ENCODE results near the gene MAGI3. TPM values are rescaled to one million over a fixed set of nuclear protein-coding genes. Genes with fewer than 3 reads are reported as not detected.
"Not testable (repeated sequence)": the region's sequence is repeated elsewhere in the genome, so short reads cannot be mapped to it uniquely, and the experiment has no call there.

The MAGI3 gene
- total RNA-seq, 2 donors from 2014 or later, result 8.0 to 11.2 TPM

DNA sequence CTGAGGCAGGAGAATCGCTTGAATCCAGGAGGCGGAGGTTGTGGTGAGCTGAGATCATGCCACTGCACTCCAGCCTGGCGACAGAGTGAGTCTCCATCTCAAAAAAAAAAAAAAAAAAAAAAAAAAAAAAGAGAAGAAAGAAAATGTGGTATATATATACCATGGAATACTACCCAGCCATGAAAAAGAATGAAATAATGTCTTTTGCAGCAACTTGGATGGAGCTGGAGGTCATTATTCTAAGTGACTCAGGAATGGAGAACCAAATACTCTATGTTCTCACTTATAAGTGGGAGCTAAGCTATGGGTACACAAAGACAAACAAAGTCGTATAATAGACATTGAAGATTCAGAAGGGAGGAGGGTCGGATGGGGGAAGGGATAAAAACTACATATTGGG lies 214.2 kb downstream of the MAGI3 start:
- not testable (repeated sequence) for H3K4me1 Mint-ChIP-seq; H3K27ac Mint-ChIP-seq; H3K4me3 Mint-ChIP-seq; H3K36me3 Mint-ChIP-seq (ENCODE audit: low read depth); H3K9me3 ChIP-seq (ENCODE audit: control insufficient read depth, low read length, poor library complexity, severe bottlenecking); H3K27me3 Mint-ChIP-seq; DNase-seq; ATAC-seq

- H3K27me3 Mint-ChIP-seq, result no peaks in the 10 kb centered on the region
- ATAC-seq (no peak), DNase-seq (no peak)
- H3K36me3 Mint-ChIP-seq (ENCODE audit: low read depth), result peaks cover under 1% of the 10 kb centered on the region
- H3K4me1 Mint-ChIP-seq, result no peaks in the 10 kb centered on the region
- H3K9me3 ChIP-seq (ENCODE audit: control insufficient read depth, low read length, poor library complexity, severe bottlenecking), result no peaks in the 10 kb centered on the region
- H3K4me3 Mint-ChIP-seq, result no peak overlapping the region
- no peak overlapping the region for H3K27ac Mint-ChIP-seq
Measured at GRCh38 chr1:113605146-113605545, 214.8 kb downstream of the MAGI3 start.

GRCh38 chr1:113608399-113608798 lies 218.1 kb downstream of the MAGI3 start:
- H3K9me3 ChIP-seq (ENCODE audit: control insufficient read depth, low read length, poor library complexity, severe bottlenecking), result no peaks in the 10 kb centered on the region
- DNase-seq, result no peak
- Mint-ChIP-seq H3K27me3 (no peaks in the 10 kb centered on the region), H3K4me1 (no peaks in the 10 kb centered on the region), H3K4me3 (no peak overlapping the region), H3K27ac (no peak overlapping the region), H3K36me3 (ENCODE audit: low read depth) (peaks cover 6% of the 10 kb centered on the region)
- no peak for ATAC-seq

GRCh38 chr1:113610372-113610771 lies 220.1 kb downstream of the MAGI3 start:
- ATAC-seq (no peak), DNase-seq (no peak)
- no peak overlapping the region for H3K27ac Mint-ChIP-seq
- H3K36me3 Mint-ChIP-seq (ENCODE audit: low read depth), result peaks cover 6% of the 10 kb centered on the region
- no peaks in the 10 kb centered on the region for H3K9me3 ChIP-seq (ENCODE audit: control insufficient read depth, low read length, poor library complexity, severe bottlenecking)
- no peaks in the 10 kb centered on the region for H3K4me1 Mint-ChIP-seq
- no peak overlapping the region for H3K4me3 Mint-ChIP-seq
- H3K27me3 Mint-ChIP-seq, result no peaks in the 10 kb centered on the region

- Mint-ChIP-seq H3K27me3 (no peaks in the 10 kb centered on the region), H3K4me1 (no peaks in the 10 kb centered on the region), H3K27ac (no peak overlapping the region), H3K36me3 (ENCODE audit: low read depth) (peaks cover 4% of the 10 kb centered on the region), H3K4me3 (no peak overlapping the region)
- ATAC-seq (no peak), DNase-seq (no peak)
- H3K9me3 ChIP-seq (ENCODE audit: control insufficient read depth, low read length, poor library complexity, severe bottlenecking), result no peaks in the 10 kb centered on the region
Measured at GRCh38 chr1:113615425-113615824, 225.1 kb downstream of the MAGI3 start.

DNA sequence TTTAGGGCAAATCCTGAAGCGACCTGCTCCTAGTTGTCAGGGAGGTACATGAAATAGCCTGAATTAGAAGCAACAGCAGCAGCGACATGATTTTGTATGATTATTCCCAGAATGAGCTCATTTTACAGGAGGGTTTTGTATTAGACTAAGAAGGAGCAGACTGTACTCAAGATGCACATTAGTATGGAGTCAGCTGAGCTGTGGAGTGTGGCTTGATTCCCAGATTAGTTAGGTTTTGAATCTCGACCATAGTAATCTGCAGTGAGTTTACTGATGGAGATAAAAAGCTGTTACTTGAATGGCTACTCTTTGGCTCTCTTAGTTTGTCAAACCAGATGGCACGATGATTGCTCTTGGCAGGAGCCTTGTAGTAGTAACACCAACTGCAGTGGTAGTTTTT lies 225.8 kb downstream of the MAGI3 start:
- Mint-ChIP-seq H3K27ac (no peak overlapping the region), H3K27me3 (no peaks in the 10 kb centered on the region), H3K36me3 (ENCODE audit: low read depth) (peaks cover 8% of the 10 kb centered on the region), H3K4me1 (no peaks in the 10 kb centered on the region), H3K4me3 (no peak overlapping the region)
- DNase-seq (no peak), ATAC-seq (no peak)
- H3K9me3 ChIP-seq (ENCODE audit: control insufficient read depth, low read length, poor library complexity, severe bottlenecking), result no peaks in the 10 kb centered on the region

DNA sequence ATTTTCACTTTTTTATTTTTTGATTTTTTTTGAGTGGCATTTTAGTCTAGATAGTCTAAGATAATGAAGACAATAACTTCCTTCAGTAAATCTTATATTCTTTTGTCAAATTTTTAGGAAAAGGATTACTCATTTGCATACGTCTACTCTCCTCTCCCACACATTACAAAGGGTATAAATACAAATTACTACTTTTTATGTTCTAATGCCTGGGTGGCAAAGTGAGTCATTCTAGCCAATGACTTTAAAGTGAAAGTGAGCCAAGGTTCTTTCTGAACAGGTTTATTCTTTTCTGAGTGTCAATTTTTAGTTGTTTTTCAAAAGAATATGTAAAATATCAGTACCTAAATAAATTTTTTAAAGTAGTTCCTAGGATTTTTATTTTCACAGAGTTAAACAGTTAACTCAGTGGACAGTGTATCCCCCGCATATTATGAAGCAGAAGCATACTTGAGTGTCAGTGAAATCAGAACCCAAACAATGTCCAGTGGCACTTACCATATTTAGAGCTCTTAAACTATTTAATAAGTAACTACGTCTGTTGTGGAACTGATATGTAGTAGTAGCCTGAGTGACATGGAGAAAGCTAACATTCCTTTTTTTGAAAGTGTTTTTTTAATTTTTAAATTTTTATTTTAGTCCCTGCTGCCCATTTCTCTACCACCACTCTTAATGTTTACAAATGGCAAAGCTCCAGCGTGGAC lies 227.3 kb downstream of the MAGI3 start:
- DNase-seq (no peak), ATAC-seq (no peak)
- no peak overlapping the region for H3K4me3 Mint-ChIP-seq
- no peaks in the 10 kb centered on the region for H3K27me3 Mint-ChIP-seq
- peaks cover 5% of the 10 kb centered on the region for H3K36me3 Mint-ChIP-seq (ENCODE audit: low read depth)
- H3K4me1 Mint-ChIP-seq, result no peaks in the 10 kb centered on the region
- H3K27ac Mint-ChIP-seq, result no peak overlapping the region
- no peaks in the 10 kb centered on the region for H3K9me3 ChIP-seq (ENCODE audit: control insufficient read depth, low read length, poor library complexity, severe bottlenecking)

DNA sequence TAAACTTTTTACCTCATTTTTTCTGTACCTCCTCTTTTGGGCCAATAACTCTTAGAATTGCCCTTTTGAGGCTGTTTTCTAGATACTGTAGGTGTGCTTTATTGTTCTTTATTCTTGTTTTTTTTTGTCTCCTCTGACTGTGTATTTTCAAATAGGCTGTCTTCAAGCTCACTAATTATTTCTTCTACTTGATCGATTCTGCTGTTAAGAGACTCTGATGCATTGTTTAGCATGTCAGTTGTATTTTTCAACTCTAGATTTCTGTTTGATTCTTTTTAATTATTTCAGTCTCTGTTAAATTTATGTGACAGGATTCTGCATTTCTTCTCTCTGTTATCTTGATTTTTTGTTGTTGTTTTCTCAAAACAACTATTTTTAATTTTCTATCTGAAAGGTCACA lies 238.7 kb downstream of the MAGI3 start:
- Mint-ChIP-seq H3K27me3 (no peaks in the 10 kb centered on the region), H3K27ac (no peak overlapping the region), H3K4me3 (no peak overlapping the region), H3K36me3 (ENCODE audit: low read depth) (peaks cover 3% of the 10 kb centered on the region), H3K4me1 (no peaks in the 10 kb centered on the region)
- no peak for ATAC-seq
- H3K9me3 ChIP-seq (ENCODE audit: control insufficient read depth, low read length, poor library complexity, severe bottlenecking), result no peaks in the 10 kb centered on the region
- no peak for DNase-seq

DNA sequence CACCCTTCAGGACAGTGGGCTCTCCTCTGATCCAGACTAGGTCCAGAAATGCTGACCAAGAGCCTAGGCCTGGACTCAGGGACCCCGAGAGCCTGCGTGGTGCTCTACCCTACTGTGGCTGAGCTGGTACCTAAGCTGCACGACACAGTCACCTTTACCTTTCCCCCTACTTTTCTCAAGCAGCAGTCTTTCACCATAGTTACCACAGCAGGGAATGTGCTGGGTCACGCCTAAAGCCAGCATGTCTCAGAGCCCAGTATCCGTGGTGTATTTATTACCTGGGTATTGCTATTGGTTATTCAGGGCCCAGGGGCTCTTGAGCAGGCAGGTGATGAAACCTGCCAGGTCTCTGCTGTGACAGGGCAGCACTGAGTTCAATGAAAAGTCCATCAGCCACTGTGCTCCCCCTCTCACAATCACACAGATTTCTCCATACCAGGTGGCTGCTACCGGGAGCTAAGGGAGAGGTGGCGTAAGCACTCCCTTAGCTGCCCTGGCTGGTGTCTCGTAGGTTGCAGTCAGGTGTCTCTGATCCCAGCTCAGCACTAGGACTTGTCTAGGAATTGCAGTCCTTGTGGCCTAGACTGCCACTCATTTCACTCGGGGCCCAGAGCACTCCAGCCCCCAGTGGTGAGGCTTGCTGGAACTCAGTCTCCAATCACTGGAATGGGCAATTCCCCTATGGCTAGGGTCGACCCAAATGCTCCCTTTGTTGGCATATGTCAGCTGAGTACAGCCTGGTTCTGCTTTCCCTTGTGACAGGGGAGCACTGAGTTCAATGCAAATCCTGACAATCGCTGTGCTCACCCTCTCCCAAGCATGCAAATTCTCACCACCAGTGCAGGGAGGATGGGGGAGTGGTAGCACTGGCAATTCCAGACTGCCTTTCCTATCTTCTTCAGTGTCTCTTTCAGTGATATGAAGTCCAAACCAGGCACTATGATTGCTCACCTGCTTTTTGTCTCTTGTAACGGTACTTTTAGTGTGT lies 240.3 kb downstream of the MAGI3 start:
- Mint-ChIP-seq H3K27ac (no peak overlapping the region), H3K4me1 (no peaks in the 10 kb centered on the region), H3K4me3 (no peak overlapping the region), H3K36me3 (ENCODE audit: low read depth) (peaks cover 3% of the 10 kb centered on the region), H3K27me3 (no peaks in the 10 kb centered on the region)
- no peak for DNase-seq
- H3K9me3 ChIP-seq (ENCODE audit: control insufficient read depth, low read length, poor library complexity, severe bottlenecking), result no peaks in the 10 kb centered on the region
- ATAC-seq, result no peak

DNA sequence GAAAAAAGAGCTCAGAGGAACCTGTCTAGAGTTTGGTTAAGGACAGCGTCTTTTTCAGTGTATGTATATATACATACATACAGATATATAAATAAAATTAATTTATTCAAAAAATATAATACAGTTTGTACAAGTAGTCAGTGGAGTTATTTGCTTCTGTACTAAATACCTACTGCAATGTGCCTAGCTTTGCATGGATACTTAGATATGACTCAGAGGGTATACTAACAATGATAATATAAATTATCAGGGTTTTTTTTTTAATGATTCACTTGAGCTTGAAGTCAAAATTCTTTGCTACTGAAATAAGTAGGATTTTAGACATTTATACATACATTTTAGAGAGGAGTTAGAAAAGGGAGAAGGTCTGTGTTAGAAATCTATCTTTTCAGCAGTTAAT lies 251.1 kb downstream of the MAGI3 start:
- no peak for DNase-seq
- Mint-ChIP-seq H3K27ac (no peak overlapping the region), H3K36me3 (ENCODE audit: low read depth) (peaks cover 3% of the 10 kb centered on the region), H3K27me3 (no peaks in the 10 kb centered on the region), H3K4me1 (no peaks in the 10 kb centered on the region), H3K4me3 (no peak overlapping the region)
- no peaks in the 10 kb centered on the region for H3K9me3 ChIP-seq (ENCODE audit: control insufficient read depth, low read length, poor library complexity, severe bottlenecking)
- ATAC-seq, result no peak

DNA sequence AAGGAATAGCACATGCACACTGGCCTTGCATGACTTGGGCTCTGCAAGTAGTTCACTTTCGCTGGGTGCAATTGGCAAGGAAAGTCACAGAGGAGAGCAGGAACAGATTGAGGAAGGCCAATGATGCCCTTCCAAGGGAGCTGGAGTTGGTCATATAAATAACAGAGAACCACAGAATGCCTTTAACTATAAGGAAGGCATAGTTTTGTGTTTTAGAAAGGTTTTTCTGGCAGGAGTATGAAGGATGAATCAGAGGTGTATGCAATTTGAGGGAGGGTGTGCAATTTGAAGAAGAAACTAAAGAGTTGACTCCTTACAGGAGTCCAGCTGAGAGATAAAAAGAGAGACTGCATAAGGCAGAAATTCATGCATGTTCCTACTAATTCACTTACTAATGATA lies 256.8 kb downstream of the MAGI3 start:
- ATAC-seq (no peak), DNase-seq (no peak)
- H3K4me3 Mint-ChIP-seq, result no peak overlapping the region
- H3K4me1 Mint-ChIP-seq, result no peaks in the 10 kb centered on the region
- H3K9me3 ChIP-seq (ENCODE audit: control insufficient read depth, low read length, poor library complexity, severe bottlenecking), result no peaks in the 10 kb centered on the region
- H3K27ac Mint-ChIP-seq, result no peak overlapping the region
- peaks cover 5% of the 10 kb centered on the region for H3K36me3 Mint-ChIP-seq (ENCODE audit: low read depth)
- no peaks in the 10 kb centered on the region for H3K27me3 Mint-ChIP-seq

DNA sequence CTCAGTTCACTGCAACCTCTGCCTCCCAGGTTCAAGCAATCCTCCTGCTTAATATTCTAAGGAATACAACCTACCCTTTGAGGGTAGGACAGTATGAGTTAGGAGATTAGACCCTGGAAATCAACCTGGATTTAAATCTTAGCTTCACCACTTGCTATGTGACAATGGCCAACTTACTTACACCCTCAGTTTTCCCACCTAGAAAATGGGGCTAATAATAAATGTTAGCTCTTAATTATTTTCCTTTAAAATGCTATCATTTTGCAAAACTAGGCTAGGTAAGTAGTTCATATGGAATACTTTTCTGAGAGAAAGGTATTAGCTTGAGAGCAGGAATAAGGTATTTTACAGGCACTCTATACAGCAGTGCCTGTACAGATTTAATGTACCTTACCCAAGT lies 258.2 kb downstream of the MAGI3 start:
- no peak overlapping the region for H3K4me3 Mint-ChIP-seq
- DNase-seq (no peak), ATAC-seq (no peak)
- H3K27ac Mint-ChIP-seq, result no peak overlapping the region
- peaks cover 5% of the 10 kb centered on the region for H3K36me3 Mint-ChIP-seq (ENCODE audit: low read depth)
- H3K27me3 Mint-ChIP-seq, result no peaks in the 10 kb centered on the region
- H3K4me1 Mint-ChIP-seq, result no peaks in the 10 kb centered on the region
- H3K9me3 ChIP-seq (ENCODE audit: control insufficient read depth, low read length, poor library complexity, severe bottlenecking), result no peaks in the 10 kb centered on the region

DNA sequence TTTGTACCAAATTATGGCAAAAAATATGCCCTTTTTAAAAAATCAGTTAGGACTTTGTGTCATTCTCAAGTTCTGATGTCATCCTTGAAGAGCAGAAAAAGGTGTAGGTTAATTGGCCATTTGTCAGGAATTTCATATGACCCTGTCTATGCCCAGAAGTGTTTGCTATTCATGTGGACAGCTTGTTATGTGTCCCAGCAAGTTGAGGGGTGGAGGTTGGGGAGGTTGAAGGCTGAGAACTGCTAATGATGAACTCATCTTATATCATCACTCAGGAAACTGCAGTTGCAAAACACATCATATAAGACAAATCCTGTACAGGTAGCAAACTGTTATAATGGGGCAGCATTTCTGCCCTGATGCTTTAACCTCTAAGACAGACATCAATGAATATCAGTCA lies 262.5 kb downstream of the MAGI3 start:
- Mint-ChIP-seq H3K27me3 (no peaks in the 10 kb centered on the region), H3K4me3 (no peak overlapping the region), H3K27ac (no peak overlapping the region), H3K4me1 (no peaks in the 10 kb centered on the region), H3K36me3 (ENCODE audit: low read depth) (no peaks in the 10 kb centered on the region)
- no peak for ATAC-seq
- no peak for DNase-seq
- H3K9me3 ChIP-seq (ENCODE audit: control insufficient read depth, low read length, poor library complexity, severe bottlenecking), result no peaks in the 10 kb centered on the region
